AG09319 (cell line): ENCODE data around the gene ME1.
"Not testable (repeated sequence)": the region's sequence is repeated elsewhere in the genome, so short reads cannot be mapped to it uniquely, and the experiment has no call there.

Experiments
- DNase-seq: peaks from one replicate; pipeline ENCODE4 v3.0.0-alpha.2; 2010; ENCODE audit warnings: low read depth; ENCODE audit errors: extremely low read depth
- TF ChIP-seq, protein P1 (sequence below): IDR thresholded peaks from 2 replicates; pipeline ENCODE4 v1.5.1; 2011; ENCODE audit warnings: low read depth, mild to moderate bottlenecking, inconsistent platforms, low read length, moderate library complexity

The ME1 gene

DNA sequence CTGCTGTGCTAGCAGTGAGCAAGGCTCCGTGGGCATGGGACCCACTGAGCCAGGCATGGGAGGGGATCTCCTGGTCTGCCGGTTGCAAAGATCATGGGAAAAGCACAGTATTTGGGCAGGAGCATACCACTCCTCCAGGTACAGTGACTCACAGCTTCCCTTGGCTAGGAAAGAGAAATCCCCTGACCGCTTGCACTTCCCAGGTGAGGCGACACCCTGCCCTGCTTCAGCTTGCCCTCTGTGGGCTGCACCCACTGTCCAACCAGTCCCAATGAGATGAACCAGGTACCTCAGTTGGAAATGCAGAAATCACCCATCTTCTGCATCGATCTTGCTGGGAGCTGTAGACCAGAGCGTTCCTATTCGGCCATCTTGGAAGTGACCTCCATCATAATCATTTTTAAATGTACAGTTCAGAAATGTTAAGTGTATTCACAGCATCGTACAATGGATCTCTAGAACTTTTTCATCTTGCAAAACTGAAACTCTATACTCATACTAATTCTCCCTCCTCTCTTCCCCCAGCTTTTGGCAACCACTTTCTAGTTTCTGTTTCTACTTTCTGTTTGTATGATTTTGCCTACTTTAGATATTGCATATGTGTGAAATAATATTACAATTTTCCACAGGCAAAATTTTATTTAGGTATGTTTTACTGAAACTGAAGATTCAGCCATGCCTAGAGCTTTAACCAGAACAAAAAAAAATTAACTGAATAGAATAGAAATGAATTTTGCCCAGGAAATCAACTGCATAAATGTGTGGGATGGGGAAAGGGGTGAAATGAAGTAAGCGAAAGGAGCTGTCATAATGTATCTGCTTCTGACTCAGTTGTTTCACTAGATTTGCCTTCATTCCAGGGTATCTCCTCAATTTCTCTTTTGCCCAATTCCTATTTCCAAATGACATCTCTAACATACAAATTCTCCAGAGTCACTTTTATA is 137.7 kb downstream of the ME1 start:
- TF ChIP-seq, protein P1, sequence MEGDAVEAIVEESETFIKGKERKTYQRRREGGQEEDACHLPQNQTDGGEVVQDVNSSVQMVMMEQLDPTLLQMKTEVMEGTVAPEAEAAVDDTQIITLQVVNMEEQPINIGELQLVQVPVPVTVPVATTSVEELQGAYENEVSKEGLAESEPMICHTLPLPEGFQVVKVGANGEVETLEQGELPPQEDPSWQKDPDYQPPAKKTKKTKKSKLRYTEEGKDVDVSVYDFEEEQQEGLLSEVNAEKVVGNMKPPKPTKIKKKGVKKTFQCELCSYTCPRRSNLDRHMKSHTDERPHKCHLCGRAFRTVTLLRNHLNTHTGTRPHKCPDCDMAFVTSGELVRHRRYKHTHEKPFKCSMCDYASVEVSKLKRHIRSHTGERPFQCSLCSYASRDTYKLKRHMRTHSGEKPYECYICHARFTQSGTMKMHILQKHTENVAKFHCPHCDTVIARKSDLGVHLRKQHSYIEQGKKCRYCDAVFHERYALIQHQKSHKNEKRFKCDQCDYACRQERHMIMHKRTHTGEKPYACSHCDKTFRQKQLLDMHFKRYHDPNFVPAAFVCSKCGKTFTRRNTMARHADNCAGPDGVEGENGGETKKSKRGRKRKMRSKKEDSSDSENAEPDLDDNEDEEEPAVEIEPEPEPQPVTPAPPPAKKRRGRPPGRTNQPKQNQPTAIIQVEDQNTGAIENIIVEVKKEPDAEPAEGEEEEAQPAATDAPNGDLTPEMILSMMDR: no peak
- no peak for DNase-seq

DNA sequence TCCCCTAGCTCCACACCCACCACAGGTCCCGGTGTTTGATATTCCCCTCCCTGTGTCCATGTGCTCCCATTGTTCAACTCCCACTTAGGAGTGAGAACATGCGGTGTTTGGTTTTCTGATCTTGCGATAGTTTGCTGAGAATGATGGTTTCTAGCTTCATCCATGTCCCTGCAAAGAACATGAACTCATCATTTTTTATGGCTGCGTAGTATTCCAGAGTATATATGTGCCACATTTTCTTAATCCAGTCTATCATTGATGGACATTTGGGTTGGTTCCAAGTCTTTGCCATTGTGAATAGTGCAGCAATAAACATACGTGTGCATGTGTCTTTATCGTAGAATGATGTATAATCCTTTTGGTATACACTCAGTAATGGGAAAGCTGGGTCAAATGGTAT is 143.6 kb downstream of the ME1 start:
- not testable (repeated sequence) for DNase-seq

DNA sequence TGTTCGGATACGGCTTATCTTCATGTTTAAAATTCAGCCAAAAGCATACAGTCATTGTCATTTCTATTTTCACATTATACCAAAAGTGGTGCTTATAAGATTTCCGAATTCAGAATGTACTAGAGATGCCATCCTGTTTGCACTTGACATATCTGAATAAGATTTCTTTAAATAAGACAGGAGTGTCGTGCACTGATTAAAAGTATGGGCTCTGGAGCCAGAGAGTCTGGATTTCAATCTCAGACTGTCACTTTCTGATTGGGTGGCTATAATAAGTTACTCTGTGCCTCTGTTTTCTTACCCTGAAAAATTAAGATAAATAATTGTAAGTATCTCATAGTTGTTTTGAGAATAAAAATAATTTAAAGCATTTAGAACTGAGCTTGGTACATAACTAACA is 144.9 kb downstream of the ME1 start:
- TF ChIP-seq, protein P1: no peak
- no peak for DNase-seq

DNA sequence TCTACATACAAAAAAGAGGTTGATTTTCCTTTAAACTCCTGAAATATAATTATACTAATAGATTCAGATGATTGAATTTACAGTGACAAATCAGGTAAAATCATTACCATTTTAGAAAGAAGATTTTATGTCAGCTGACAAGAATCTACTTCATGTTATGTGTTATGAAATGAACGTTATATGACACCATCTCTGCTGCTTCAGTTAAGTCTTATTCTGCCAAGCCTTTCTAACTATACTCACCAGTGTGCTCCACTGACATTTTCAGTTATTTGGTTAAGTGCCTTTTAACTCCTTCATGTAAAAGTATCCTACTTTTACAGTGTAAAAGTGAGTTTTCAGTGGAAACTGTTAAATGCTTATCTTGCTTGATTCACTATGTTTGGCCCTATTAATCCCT is 157.3 kb downstream of the ME1 start:
- DNase-seq: no peak
- TF ChIP-seq, protein P1: no peak

DNA sequence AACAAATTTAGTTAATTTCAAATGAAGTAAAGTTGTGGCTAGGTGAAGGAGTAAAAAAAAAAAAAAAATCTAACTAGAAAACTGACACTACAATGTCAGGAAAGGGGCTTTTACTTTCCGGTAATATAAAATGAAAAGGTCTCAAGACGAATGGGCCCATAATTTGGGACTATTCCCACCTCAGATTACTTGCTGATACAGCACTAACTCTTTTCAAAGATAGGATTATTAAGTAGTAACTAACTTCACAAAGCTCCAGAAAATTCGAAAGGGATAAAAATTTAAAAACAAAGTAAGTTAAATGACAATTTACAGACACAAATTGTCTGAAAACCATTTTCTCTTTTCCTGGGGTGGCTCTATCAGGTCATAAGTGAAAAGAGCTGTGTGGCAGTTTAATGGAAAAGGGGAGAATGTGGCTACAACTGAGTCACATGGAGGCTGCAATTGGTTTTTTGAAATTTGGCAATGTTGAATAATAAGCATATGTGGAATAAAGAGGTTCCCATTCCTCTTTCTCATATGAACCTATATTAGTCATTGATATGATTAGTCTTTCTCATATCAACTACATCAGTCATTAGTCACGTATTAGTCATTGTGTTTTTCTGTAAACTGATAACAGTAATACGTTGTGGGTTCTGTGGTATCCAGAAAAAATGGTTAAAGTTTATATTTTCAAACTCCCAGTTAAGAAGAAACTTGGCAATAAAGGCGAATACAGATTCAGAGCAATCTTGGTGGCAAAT is 159.7 kb downstream of the ME1 start:
- DNase-seq: no peak
- TF ChIP-seq, protein P1: no peak

DNA sequence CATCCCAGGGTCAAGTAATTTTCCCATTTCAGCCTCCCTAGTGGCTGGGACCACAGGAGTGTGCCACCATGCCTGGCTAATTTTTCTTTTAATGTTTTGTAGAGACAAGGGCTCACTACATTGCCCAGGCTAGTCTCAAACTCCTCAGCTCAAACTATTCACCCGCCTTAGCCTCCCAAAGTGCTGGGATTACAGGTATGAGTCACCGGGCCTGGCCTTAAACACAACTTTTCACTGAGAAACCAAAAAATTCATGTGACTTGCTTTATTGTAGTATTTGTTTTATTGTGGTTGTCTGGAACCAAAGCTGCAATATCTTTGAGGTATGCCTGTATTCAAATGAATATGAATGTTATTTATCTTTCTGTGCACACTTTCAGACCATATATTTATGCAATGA is 165.5 kb downstream of the ME1 start:
- DNase-seq: no peak
- TF ChIP-seq, protein P1: no peak

DNA sequence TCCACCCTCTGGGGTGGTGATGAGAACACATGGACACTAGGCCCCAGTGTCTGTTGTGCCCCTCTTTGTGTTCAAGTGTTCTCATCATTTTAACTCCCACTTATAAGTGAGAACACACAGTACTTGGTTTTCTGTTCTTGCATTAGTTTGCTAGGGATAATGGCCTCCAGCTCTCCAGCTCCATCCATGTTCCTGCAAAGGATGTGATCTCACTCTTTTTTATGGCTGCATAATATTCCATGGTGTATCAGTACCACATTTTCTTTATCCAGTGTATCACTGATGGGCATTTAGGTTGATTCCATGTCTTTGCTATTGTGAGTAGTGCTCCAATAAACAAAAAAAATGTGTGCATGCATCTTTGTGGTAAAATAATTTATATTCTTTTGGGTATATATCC is 170.3 kb downstream of the ME1 start:
- no peak for DNase-seq
- TF ChIP-seq, protein P1: no peak
